ENCODE results near the gene OSGIN1.

OSGIN1 gene

DNA sequence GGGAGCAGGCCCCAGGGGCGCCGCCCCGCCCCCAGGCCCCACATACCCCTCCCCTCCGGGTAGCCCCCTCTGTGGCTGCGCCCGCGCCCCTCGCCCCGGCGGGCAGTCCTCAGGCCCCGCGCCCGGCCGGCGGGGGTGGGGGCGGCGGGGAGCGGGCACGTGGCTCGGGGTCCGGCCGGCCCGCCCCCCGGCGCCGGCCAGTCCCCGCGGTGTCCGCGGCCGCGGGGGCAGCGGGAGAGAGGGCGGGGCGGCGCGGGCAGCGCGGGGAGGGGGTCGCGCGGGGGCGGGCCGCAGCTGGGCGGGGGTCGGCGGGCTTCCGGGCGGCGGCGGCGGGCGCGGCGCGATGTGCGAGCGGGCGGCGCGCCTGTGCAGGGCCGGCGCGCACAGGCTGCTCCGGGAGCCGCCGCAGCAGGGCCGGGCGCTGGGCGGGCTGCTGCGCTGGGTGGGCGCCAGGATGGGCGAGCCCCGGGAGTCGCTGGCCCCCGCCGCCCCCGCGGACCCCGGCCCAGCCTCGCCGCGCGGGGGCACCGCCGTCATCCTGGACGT is 15.3 kb downstream of the OSGIN1 start:
- peaks cover 4% of the 10 kb centered on the region for H3K27me3 ChIP-seq (ENCODE audit: control insufficient read depth, insufficient read depth, low read length)
- H3K4me3 ChIP-seq (ENCODE audit: low read length): no peak overlapping the region
- H3K36me3 ChIP-seq (ENCODE audit: control insufficient read depth, insufficient read depth, low read length): peaks cover under 1% of the 10 kb centered on the region
- no peaks in the 10 kb centered on the region for H3K4me1 ChIP-seq (ENCODE audit: control insufficient read depth, insufficient read depth, low read length)
- H3K9ac ChIP-seq (ENCODE audit: low read length): no peak overlapping the region
- H3K27ac ChIP-seq (ENCODE audit: low read depth, low read length): no peak overlapping the region

DNA sequence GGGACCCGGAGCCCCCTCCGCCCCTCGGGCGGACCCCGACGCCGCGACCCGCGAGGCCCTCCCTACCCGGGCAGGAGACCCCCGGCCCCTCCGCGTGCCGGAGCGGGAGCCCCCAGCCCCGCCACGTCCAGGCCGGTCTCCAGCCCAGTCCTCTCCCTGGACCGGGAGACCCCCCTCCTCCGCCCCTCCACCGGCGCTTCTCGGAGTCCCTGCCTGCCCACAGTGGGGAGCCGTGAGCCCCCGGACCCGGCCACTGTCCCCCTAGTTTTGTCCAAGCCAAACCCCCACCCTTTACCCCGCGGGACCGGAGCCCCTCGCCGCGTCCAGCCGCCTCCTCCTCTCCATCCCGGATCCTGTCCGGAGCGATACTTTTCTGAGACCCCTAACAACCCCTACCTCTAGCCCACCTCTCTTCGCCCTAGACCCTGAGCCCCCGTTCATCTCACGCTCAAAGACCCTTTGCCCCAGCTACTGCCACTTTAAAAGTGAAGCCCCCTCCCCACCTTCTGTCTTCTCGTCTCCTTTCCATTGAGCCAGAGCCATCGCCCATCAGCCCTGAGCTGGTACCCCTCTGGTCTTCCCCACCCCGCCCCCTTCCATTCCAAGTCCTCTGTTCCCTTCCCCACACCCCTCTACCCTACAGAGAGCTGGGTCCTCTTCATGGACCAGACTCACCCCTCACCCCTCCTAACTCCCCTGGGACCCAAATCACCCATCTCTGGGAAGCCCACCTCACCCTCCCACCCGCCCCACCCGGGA is 16.0 kb downstream of the OSGIN1 start:
- H3K4me1 ChIP-seq (ENCODE audit: control insufficient read depth, insufficient read depth, low read length): no peaks in the 10 kb centered on the region
- no peak overlapping the region for H3K4me3 ChIP-seq (ENCODE audit: low read length)
- H3K9ac ChIP-seq (ENCODE audit: low read length): no peak overlapping the region
- H3K27ac ChIP-seq (ENCODE audit: low read depth, low read length): no peak overlapping the region
- H3K27me3 ChIP-seq (ENCODE audit: control insufficient read depth, insufficient read depth, low read length): peaks cover 4% of the 10 kb centered on the region
- H3K36me3 ChIP-seq (ENCODE audit: control insufficient read depth, insufficient read depth, low read length): no peaks in the 10 kb centered on the region

DNA sequence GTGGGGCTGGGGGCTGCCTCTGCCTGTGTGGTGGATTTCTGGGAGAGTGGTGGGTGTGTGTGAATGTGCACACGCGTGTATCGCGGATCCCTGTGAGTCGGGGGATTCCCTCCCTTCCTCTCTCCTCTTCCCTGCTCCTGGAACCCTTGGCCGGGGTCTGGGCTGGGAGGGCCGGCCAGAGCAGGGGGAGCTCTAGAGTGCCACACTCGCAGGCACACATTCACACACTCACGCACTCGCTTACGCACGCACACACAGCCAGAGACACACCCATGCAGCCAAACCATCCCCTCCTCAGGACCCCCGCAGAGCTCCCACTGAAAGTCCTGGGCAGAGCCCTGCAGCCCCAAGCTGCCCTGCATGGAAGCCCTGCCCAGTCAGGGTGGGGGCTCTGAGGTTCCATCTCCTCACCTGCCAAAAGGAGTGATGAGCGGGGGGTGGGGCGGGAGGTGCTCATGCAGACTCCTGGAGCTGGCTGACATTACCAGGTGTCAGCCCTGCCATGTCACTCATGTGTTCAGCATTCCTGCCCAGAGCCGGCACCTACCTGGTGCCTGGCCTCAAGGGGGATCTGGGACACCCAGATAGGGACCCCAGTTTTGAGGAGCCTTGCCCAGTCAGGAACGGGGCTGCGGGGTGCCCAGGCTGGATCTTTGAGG is 16.9 kb downstream of the OSGIN1 start:
- Histone ChIP-seq H3K9ac (ENCODE audit: low read length) (no peak overlapping the region), H3K4me1 (ENCODE audit: control insufficient read depth, insufficient read depth, low read length) (no peaks in the 10 kb centered on the region), H3K27ac (ENCODE audit: low read depth, low read length) (no peak overlapping the region), H3K4me3 (ENCODE audit: low read length) (no peak overlapping the region), H3K27me3 (ENCODE audit: control insufficient read depth, insufficient read depth, low read length) (peaks cover 4% of the 10 kb centered on the region), H3K36me3 (ENCODE audit: control insufficient read depth, insufficient read depth, low read length) (no peaks in the 10 kb centered on the region)

DNA sequence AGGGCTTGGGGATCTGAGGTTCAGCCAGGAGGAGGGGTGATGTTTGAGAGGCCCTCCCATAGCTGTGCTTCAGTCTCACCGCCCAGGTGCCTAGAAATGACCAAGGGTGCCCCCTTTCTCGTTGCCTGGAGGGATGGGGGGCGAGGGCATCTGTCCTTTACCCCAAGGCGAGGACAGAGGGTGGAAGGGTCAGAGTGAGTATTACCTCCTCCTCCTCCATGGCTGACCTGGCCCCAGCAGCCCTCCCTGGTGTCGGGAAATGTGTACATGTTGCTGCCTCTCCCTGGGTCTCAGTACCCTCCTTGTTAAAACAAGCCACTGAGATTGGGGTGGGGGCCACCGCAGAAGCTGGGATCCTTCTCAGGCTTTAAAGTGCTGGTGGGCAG is 17.4 kb downstream of the OSGIN1 start:
- H3K4me3 ChIP-seq (ENCODE audit: low read length): no peak overlapping the region
- H3K27me3 ChIP-seq (ENCODE audit: control insufficient read depth, insufficient read depth, low read length): peaks cover 8% of the 10 kb centered on the region
- H3K27ac ChIP-seq (ENCODE audit: low read depth, low read length): no peak overlapping the region
- H3K9ac ChIP-seq (ENCODE audit: low read length): no peak overlapping the region
- H3K4me1 ChIP-seq (ENCODE audit: control insufficient read depth, insufficient read depth, low read length): no peaks in the 10 kb centered on the region
- no peaks in the 10 kb centered on the region for H3K36me3 ChIP-seq (ENCODE audit: control insufficient read depth, insufficient read depth, low read length)

DNA sequence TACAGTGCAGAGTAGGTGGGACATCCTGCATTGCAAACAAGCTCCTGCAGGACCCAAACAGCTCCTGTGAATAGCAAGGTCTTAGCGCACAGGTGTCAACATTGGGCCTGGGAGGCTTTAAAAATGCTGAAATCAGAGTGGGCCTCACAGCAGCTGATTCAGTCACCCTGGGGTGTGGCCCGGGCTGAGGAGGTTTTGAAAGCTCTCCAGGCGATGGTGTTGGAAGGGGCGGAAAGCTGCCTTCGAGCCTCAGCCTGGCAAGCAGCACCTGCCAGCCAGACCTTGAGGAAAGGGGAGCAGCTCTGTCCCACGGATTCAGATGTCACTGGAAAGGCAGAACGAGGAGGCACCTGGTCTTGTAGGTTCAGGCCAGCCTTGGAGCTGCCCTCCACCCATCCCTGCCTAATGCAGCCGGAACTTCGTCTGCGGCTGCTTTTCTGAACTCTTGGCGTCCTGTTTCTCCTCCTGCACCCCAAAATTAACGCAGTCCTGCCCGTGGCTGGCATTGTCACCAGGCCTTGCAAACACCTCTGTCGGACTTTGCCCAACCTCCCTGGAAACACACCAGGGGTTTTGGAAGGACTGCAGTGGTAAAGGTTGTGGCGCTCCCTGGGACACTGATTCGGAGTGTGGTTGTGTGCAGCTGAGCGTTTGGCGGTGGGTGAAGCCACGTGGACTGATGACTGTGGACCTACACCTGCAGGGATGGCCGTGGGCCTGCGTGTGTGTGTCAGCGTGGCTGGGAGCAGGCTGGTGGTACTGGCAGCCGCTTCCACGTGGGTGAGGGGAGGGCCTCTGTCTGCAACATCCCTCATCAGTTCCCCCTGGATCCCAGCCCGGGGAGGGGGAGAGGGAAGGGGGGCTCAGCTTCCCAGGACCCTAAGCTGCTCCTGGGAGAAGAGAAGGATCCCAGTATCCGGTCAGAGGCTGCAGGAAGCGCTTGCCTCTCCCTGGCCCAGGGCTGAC is 18.4 kb downstream of the OSGIN1 start:
- Histone ChIP-seq H3K36me3 (ENCODE audit: control insufficient read depth, insufficient read depth, low read length) (no peaks in the 10 kb centered on the region), H3K27me3 (ENCODE audit: control insufficient read depth, insufficient read depth, low read length) (peaks cover 8% of the 10 kb centered on the region), H3K9ac (ENCODE audit: low read length) (no peak overlapping the region), H3K4me1 (ENCODE audit: control insufficient read depth, insufficient read depth, low read length) (no peaks in the 10 kb centered on the region), H3K27ac (ENCODE audit: low read depth, low read length) (no peak overlapping the region), H3K4me3 (ENCODE audit: low read length) (no peak overlapping the region)

DNA sequence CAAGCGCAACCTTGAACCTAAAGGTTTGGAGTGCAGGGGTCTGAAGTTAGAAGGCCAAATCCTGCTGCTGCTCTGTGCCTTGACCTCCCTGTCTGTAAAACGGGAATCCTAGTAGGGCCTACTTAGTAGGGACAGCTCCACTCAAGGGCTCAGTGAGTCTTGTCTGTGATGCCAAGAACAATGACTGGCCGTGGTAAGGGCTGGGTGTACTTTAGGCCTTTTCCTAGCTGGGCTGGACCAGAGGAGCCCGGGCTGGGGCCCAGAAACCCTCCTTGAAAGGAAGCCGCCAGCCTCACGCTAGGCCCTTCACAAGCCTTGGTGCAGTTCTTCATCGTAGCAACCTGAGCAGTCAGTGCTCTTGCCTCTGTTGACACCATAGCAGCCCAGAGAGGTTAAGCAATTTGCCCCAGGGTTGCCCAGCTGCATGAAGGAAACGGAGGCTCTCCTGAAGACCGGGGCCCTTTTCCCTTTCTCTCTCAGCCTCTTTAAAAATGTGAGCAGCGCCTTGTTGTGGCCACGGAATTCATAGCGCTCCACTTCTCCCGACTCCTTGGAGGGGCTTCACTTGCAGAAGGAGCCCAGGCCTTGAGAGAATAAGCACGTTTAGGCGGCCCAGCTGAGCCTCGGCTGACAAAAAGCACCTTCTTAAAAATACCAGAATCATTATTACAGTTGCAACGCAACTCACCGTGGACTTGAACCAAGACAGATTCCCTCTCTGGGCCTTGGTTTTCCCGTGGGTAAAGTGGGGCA is 19.4 kb downstream of the OSGIN1 start:
- no peaks in the 10 kb centered on the region for H3K4me1 ChIP-seq (ENCODE audit: control insufficient read depth, insufficient read depth, low read length)
- H3K4me3 ChIP-seq (ENCODE audit: low read length): no peak overlapping the region
- no peak overlapping the region for H3K27ac ChIP-seq (ENCODE audit: low read depth, low read length)
- H3K9ac ChIP-seq (ENCODE audit: low read length): no peak overlapping the region
- peaks cover 8% of the 10 kb centered on the region for H3K27me3 ChIP-seq (ENCODE audit: control insufficient read depth, insufficient read depth, low read length)
- H3K36me3 ChIP-seq (ENCODE audit: control insufficient read depth, insufficient read depth, low read length): no peaks in the 10 kb centered on the region

DNA sequence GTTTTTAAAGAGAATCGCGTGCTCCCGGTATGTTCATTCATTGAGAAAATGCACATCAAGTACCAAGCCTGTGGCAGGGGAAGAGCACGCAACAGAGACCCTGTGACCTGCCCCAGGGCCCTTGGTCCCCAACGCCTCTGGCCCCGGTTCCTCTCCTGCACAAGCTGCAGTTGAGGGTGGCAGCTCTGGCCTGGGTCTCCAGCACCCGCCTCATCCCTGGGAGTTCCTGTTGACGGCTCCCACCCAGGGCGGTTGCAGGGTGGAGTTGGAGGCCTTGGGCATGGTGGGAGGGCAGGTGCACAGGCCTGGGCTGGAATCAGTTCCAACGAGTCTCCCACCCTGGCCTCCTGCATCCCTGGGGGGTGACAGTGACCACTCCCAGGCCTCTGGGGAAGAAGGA is 20.0 kb downstream of the OSGIN1 start:
- H3K27ac ChIP-seq (ENCODE audit: low read depth, low read length): no peak overlapping the region
- H3K4me3 ChIP-seq (ENCODE audit: low read length): no peak overlapping the region
- peaks cover 8% of the 10 kb centered on the region for H3K27me3 ChIP-seq (ENCODE audit: control insufficient read depth, insufficient read depth, low read length)
- H3K4me1 ChIP-seq (ENCODE audit: control insufficient read depth, insufficient read depth, low read length): no peaks in the 10 kb centered on the region
- no peaks in the 10 kb centered on the region for H3K36me3 ChIP-seq (ENCODE audit: control insufficient read depth, insufficient read depth, low read length)
- H3K9ac ChIP-seq (ENCODE audit: low read length): no peak overlapping the region

DNA sequence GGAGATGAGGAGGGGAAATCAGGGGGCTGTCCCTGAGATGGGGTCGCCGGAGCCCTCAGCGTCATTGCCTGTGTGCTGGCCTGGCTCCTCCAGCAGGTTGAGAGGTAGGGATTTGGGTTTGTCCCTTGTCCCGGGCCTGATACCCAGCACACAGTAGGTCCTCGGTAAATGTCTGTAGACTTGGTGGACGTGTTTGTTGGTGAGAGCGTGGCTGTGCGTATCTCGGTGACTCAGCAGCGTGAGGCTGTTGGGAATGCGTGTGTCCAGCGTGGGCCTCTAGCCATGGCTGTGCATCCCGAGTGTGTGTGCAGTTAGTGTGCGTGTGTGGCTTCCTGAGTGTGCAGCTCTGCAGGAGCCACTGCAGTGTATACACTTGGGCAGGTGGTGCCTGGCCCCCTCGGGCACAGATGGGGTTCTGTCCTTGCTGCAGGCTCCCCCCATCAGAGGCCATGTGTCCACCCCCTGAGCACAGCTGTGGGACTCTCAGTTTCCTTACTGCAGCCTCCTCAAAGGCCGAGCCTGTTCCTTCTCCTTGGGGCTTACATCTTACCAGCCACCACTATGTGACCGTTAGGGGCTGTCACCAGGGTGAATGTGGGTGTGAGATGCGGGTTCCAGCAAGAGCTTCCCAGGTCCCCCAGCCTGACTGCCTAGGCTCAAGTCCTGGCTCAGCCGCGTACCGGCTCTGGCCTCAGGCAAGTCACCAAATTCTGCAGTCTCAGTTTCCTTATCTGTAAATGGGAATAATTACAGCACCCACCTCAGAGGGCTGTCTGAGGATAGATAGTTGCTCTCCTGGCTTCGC is 20.7 kb downstream of the OSGIN1 start:
- Histone ChIP-seq H3K4me3 (ENCODE audit: low read length) (no peak overlapping the region), H3K36me3 (ENCODE audit: control insufficient read depth, insufficient read depth, low read length) (no peaks in the 10 kb centered on the region), H3K27me3 (ENCODE audit: control insufficient read depth, insufficient read depth, low read length) (peaks cover 8% of the 10 kb centered on the region), H3K9ac (ENCODE audit: low read length) (no peak overlapping the region), H3K27ac (ENCODE audit: low read depth, low read length) (no peak overlapping the region), H3K4me1 (ENCODE audit: control insufficient read depth, insufficient read depth, low read length) (no peaks in the 10 kb centered on the region)

DNA sequence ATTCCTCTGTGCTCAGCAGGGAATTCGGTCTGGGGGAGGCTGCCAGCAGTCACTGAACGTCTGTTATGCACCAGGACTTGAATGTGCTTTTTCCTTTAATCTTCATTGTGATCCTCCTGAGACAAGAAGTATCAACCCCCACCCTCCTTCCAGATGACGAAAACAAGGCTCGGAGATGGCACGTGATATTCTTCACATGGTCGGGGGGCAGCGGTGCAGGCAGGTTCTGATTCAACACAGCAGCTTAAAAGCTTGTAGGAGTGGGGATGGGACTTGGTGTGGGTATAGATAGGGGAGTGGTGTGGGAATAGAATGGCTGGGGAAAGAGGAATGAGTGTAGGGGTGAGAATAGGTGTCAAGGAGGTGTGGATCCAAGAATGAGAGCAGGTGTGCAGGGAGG is 21.4 kb downstream of the OSGIN1 start:
- Histone ChIP-seq H3K9ac (ENCODE audit: low read length) (no peak overlapping the region), H3K4me1 (ENCODE audit: control insufficient read depth, insufficient read depth, low read length) (no peaks in the 10 kb centered on the region), H3K36me3 (ENCODE audit: control insufficient read depth, insufficient read depth, low read length) (no peaks in the 10 kb centered on the region), H3K4me3 (ENCODE audit: low read length) (no peak overlapping the region), H3K27ac (ENCODE audit: low read depth, low read length) (no peak overlapping the region), H3K27me3 (ENCODE audit: control insufficient read depth, insufficient read depth, low read length) (peaks cover 8% of the 10 kb centered on the region)

DNA sequence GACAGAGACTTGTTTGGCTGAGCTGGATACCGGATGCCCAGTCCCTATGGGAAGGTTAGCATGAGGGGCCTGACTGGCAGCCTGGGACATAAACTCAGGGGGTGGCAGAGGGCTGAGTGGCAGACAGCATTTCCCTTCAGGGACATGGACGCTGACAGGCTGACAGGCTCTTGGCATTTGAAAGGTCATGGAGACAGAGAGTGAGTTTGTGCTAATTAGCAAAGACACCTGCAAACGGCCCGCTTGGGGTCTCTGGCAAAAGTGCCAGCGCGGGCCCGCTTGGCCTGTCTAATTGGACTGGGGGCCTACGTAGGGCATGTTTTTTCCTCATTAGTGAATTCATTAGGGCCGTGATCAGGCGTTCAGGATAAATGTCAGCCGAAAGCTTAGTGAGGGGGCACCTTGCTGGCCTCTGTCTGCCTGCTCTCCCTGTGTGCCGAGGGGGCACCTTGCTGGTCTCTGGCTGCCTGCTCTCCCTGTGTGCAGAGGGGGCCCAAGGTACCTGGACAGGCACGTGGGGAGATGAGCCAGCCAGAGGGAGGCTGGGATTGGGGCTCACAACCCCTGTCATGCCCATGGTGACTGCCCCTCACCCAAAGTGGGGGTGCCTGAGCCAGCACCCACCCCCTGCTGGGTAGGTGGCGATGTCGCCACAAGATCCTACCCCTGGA is 22.7 kb downstream of the OSGIN1 start:
- H3K27ac ChIP-seq (ENCODE audit: low read depth, low read length): no peak overlapping the region
- no peak overlapping the region for H3K9ac ChIP-seq (ENCODE audit: low read length)
- no peaks in the 10 kb centered on the region for H3K36me3 ChIP-seq (ENCODE audit: control insufficient read depth, insufficient read depth, low read length)
- H3K4me1 ChIP-seq (ENCODE audit: control insufficient read depth, insufficient read depth, low read length): no peaks in the 10 kb centered on the region
- peaks cover 4% of the 10 kb centered on the region for H3K27me3 ChIP-seq (ENCODE audit: control insufficient read depth, insufficient read depth, low read length)
- H3K4me3 ChIP-seq (ENCODE audit: low read length): no peak overlapping the region

Data from rectal smooth muscle tissue (tissue), 1 donor.